GM15510 (cell line): ENCODE data around the gene CNTN5.

ENCODE experiments used
- POLR2A ChIP-seq: IDR thresholded peaks from 3 replicates; pipeline ENCODE4 v1.6.1; 2011; ENCODE audit warnings: borderline replicate concordance; ENCODE audit not compliant: insufficient read length; ENCODE audit errors: extremely low read depth

CNTN5 gene

GRCh38 chr11:100338144-100338840, 1317.5 kb downstream of the CNTN5 start:
- no peak for TF ChIP-seq POLR2A

GRCh38 chr11:100340466-100341319, 1319.9 kb downstream of the CNTN5 start:
- TF ChIP-seq POLR2A: no peak

DNA sequence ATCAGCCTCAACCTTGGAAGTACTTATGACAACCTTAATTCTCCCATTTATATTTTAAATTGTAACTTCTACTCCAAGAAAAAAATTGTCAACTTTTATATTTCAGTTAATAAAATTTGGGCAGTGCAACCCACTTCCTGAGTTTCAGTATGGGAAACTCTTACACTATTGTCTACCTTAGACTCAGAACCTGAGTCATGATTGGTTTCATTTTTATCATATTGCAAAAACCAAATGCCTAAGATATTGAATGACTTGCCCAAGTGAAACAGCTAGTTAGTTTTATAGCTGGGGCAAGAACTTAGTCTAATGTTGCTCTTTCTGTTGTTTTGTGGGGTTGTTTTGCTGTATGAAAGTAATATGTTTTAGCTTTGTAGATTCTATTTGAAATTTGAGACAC, 1332.3 kb downstream of the CNTN5 start:
- TF ChIP-seq POLR2A: no peak

GRCh38 chr11:100354736-100355135, 1334.0 kb downstream of the CNTN5 start:
- no peak for TF ChIP-seq POLR2A

- no peak for TF ChIP-seq POLR2A
Measured at GRCh38 chr11:100356035-100356434, 1335.3 kb downstream of the CNTN5 start.

GRCh38 chr11:100359281-100359680, 1338.5 kb downstream of the CNTN5 start:
- TF ChIP-seq POLR2A: no peak

DNA sequence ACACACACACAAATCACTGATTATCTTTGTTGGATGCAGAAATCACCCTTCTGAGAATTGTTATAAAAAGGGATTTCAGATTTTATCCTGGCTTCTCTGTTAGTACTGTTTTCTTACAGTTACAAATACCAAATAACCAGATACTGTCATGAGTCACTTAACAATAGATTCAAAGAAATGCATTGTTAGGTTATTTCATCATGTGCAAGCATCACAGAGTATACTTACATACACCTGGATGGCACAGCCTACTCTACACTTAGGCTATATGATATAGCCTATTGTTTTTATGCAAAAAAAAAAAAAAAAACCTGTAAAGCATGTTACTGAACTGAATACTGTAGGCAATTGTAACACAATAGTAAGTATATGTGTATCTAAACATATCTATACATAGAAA, 1347.1 kb downstream of the CNTN5 start:
- TF ChIP-seq POLR2A: no peak

- no peak for TF ChIP-seq POLR2A
Measured at GRCh38 chr11:100383357-100383865, 1362.7 kb downstream of the CNTN5 start.

DNA sequence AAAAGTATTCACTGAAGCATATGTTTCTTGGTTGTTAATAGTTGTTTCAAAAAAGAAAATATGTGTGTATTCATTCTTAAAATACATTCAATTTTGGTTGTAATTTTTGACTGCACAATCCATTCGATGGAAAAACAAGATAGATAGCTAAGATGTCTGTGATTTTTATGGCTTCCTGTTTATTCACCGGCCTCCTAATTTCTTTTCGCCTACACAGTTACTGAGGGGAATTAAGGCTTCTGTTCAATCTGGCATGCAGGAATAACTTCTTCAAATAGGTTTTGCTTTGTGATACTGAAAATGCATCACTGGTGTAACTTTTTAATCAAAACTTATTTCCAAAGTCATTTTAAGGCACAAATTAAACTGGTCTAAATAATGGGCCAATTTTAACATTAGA, 1375.5 kb downstream of the CNTN5 start:
- TF ChIP-seq POLR2A: no peak

DNA sequence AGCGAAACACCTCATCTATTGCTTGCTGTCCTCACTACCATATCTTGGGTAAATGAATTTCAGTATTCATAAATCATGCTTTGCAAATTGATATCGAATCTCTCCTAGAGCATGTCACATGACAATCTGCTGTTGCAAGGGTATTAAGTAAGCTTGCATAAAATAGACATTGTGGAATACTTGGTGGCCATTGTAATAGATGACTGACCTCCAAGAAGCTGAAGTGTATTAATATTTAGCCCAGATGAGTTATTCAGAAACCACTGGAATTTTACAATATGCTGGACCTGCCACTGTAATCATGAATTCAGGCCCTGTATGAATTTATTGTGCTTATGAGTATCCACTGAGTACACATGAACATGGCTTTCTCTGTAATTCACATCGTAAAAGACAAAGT, 1376.7 kb downstream of the CNTN5 start:
- no peak for TF ChIP-seq POLR2A

GRCh38 chr11:100403816-100404215, 1383.1 kb downstream of the CNTN5 start:
- no peak for TF ChIP-seq POLR2A

DNA sequence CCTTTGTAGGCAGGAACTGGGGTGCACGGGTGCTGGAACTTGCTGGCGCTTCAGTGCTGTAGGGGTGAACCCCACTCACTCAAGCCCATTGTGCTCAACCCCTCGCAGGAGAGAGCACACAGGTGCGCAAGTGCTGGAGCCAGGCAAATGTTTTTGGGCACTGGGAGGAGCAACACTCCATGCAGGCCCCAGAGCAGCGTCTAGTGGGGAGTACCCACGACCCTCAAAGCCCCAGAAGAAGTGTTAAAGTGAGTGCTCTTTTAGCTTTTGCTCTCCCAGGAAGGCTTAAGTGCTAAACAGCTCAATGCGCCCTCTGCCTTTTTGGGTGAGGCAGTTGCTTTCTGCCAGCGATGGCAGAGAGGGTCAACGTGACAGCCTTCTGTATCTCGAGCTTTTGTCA, 1384.2 kb downstream of the CNTN5 start:
- TF ChIP-seq POLR2A: no peak
